CD4-positive, CD25-positive, alpha-beta regulatory T cell (primary cell): ENCODE measurements around the gene STK17B. TPM values are rescaled to one million over a fixed set of nuclear protein-coding genes. Genes with fewer than 3 reads are reported as not detected.

Source experiments
- ATAC-seq, 2 donors: fragments of 150-1000 bp; cut with Tn5 transposase; one replicate each; pipeline ENCODE4 v1.10.0; 2021; ENCODE audit warnings: low read depth in 2 of 2, moderate number of reproducible peaks in 2 of 2, moderate library complexity in 1 of 2
- DNase-seq, 3 donors: peaks; one replicate each; pipeline versions ENCODE4 v3.0.0 to v3.0.0-alpha.2; 2012 to 2022; ENCODE audit warnings: mixed read lengths in 1 of 3
- H3K27ac ChIP-seq: one replicate; pipeline ENCODE4 v1.7.0; 2013; ENCODE audit warnings: mild to moderate bottlenecking, low read length; ENCODE audit not compliant: insufficient read depth, poor library complexity, severe bottlenecking
- H3K27me3 ChIP-seq: one replicate; pipeline ENCODE4 v1.7.0; 2013; ENCODE audit warnings: low read length; ENCODE audit not compliant: control insufficient read depth, insufficient read depth
- H3K36me3 ChIP-seq: one replicate; pipeline ENCODE4 v1.7.0; 2013; ENCODE audit warnings: mild to moderate bottlenecking, low read length, moderate library complexity; ENCODE audit not compliant: control insufficient read depth, insufficient read depth
- H3K4me1 ChIP-seq: 2 replicates; pipeline ENCODE4 v1.7.0; 2013; ENCODE audit warnings: mild to moderate bottlenecking, low read length; ENCODE audit not compliant: insufficient read depth, control insufficient read depth, poor library complexity, severe bottlenecking
- H3K4me3 ChIP-seq: one replicate; pipeline ENCODE4 v1.7.0; 2013; ENCODE audit warnings: low read depth, mild to moderate bottlenecking, low read length, moderate library complexity
- H3K9me3 ChIP-seq, 2 experiments: 1 replicate in 1 of 2; 2 replicates in 1 of 2; pipeline ENCODE4 v1.7.0; 2013; ENCODE audit warnings: low read length in 2 of 2, mild to moderate bottlenecking in 1 of 2, moderate library complexity in 1 of 2; ENCODE audit not compliant: control insufficient read depth in 2 of 2
- H3K27ac Mint-ChIP-seq, 3 donors: one replicate each; pipeline ENCODE4 v1.8.0; 2020 to 2022; ENCODE audit warnings: mild to moderate bottlenecking in 3 of 3, mixed read lengths in 3 of 3, moderate library complexity in 2 of 3
- H3K27me3 Mint-ChIP-seq: one replicate; pipeline ENCODE4 v1.8.0; 2022; ENCODE audit warnings: mild to moderate bottlenecking, mixed read lengths
- H3K36me3 Mint-ChIP-seq: one replicate; pipeline ENCODE4 v1.8.0; 2020; ENCODE audit warnings: mixed read lengths
- H3K4me1 Mint-ChIP-seq, 4 donors: one replicate each; pipeline ENCODE4 v1.8.0; 2020 to 2022; ENCODE audit warnings: mixed read lengths in 4 of 4, mild to moderate bottlenecking in 1 of 4
- H3K4me3 Mint-ChIP-seq, 4 donors: one replicate each; pipeline ENCODE4 v1.8.0; 2020 to 2022; ENCODE audit warnings: mild to moderate bottlenecking in 4 of 4, mixed read lengths in 4 of 4, moderate library complexity in 3 of 4
- H3K9me3 Mint-ChIP-seq, 7 donors: one replicate each; pipeline ENCODE4 v1.8.0; 2020 to 2022; ENCODE audit warnings: mixed read lengths in 7 of 7, mild to moderate bottlenecking in 3 of 7, moderate library complexity in 2 of 7
- polyA plus RNA-seq, 4 donors: library from polyadenylated mRNA; unstranded; fragments of 300-500 nt; fragmentation: Illumina TruSeq; gene quantifications; one replicate each; pipeline ENCODE4 v1.2.3, GENCODE V29; 2021
- total RNA-seq: library from RNA; stranded (reverse); gene quantifications from one replicate; pipeline ENCODE4 v1.2.3, GENCODE V29; 2022

The STK17B gene
- total and polyA plus RNA-seq, 5 donors from 2014 or later: 97.1 to 542 (median 113) TPM

DNA sequence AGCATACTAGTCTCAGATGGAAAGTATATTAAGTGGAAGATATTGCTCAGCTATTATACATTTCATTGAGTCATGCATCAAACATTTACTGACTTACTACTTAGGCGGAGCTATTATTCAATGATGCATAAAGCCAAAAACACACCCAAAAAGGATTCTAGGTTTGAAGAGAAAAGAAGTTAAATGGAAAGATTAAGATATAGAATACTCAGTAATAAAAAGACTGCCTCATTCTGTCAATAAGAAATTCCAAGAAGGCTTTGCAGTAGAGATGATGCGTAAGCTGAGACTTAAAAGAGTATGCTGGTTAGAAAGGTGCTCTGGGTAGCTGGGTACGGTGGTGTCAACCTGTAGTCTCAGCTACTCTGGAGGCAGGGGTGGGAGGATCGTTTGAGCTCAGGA, 27.6 kb downstream of the STK17B start:
- ATAC-seq (peak; percentile 49 to 56), DNase-seq (peak in 1 of 3 donors; percentile 9)
- Histone ChIP-seq H3K27me3 (no peaks in the 10 kb centered on the region), H3K36me3 (peaks cover 93% of the 10 kb centered on the region), H3K27ac (peak overlapping the region; percentile 55), H3K9me3 (no peaks in the 10 kb centered on the region), H3K4me3 (peak overlapping the region; percentile 20), H3K4me1 (peaks cover 60% of the 10 kb centered on the region)
- peaks cover 42 to 85% (median 60%) of the 10 kb centered on the region in 4 donors for H3K4me1 Mint-ChIP-seq
- H3K27ac Mint-ChIP-seq: peak overlapping the region; percentile 65 to 86 (median 80)
- peak overlapping the region; percentile 36 to 84 (median 70) for H3K4me3 Mint-ChIP-seq
- no peaks in the 10 kb centered on the region for H3K27me3 Mint-ChIP-seq
- H3K9me3 Mint-ChIP-seq: peaks cover 0 to 2% (median 0%) of the 10 kb centered on the region in 7 donors
- H3K36me3 Mint-ChIP-seq: peaks cover 61% of the 10 kb centered on the region

GRCh38 chr2:196142825-196143224, 28.6 kb downstream of the STK17B start:
- DNase-seq (no peak), ATAC-seq (no peak)
- Mint-ChIP-seq H3K4me1 (peaks cover 42 to 88% (median 59%) of the 10 kb centered on the region in 4 donors), H3K9me3 (peaks cover 0 to 2% (median 0%) of the 10 kb centered on the region in 7 donors), H3K27ac (peak overlapping the region; percentile 26 to 86 (median 55)), H3K4me3 (peak overlapping the region; percentile 32 to 80 (median 40)), H3K27me3 (no peaks in the 10 kb centered on the region), H3K36me3 (peaks cover 64% of the 10 kb centered on the region)
- H3K27ac ChIP-seq: peak overlapping the region; percentile 55
- H3K4me1 ChIP-seq: peaks cover 51% of the 10 kb centered on the region
- H3K36me3 ChIP-seq: peaks cover 94% of the 10 kb centered on the region
- peak overlapping the region; percentile 2 for H3K4me3 ChIP-seq
- H3K27me3 ChIP-seq: no peaks in the 10 kb centered on the region
- no peaks in the 10 kb centered on the region for H3K9me3 ChIP-seq

GRCh38 chr2:196140213-196140612, 31.2 kb downstream of the STK17B start:
- ATAC-seq (no peak), DNase-seq (peak in 1 of 3 donors; percentile 8)
- peaks cover 93% of the 10 kb centered on the region for H3K36me3 ChIP-seq
- peaks cover 32 to 78% (median 48%) of the 10 kb centered on the region in 4 donors for H3K4me1 Mint-ChIP-seq
- no peak overlapping the region for H3K4me3 ChIP-seq
- H3K9me3 Mint-ChIP-seq: peaks cover 0 to 5% (median 0%) of the 10 kb centered on the region in 7 donors
- peak overlapping the region in 1 of 4 donors; percentile 20 for H3K4me3 Mint-ChIP-seq
- H3K9me3 ChIP-seq: peaks cover 0 to under 1% of the 10 kb centered on the region in 2 experiments
- H3K27me3 Mint-ChIP-seq: no peaks in the 10 kb centered on the region
- peak overlapping the region in 1 of 3 donors; percentile 81 for H3K27ac Mint-ChIP-seq
- no peaks in the 10 kb centered on the region for H3K27me3 ChIP-seq
- H3K4me1 ChIP-seq: peaks cover 30% of the 10 kb centered on the region
- H3K27ac ChIP-seq: peak overlapping the region; percentile 33
- peaks cover 65% of the 10 kb centered on the region for H3K36me3 Mint-ChIP-seq

GRCh38 chr2:196137271-196137670, 34.1 kb downstream of the STK17B start:
- peaks cover 64% of the 10 kb centered on the region for H3K36me3 Mint-ChIP-seq
- peak overlapping the region in 1 of 4 donors; percentile 61 for H3K4me3 Mint-ChIP-seq
- DNase-seq (no peak), ATAC-seq (no peak)
- H3K4me1 Mint-ChIP-seq: peaks cover 21 to 61% (median 35%) of the 10 kb centered on the region in 4 donors
- peaks cover 7 to 25% of the 10 kb centered on the region in 2 experiments for H3K9me3 ChIP-seq
- no peak overlapping the region for H3K4me3 ChIP-seq
- peaks cover 3% of the 10 kb centered on the region for H3K4me1 ChIP-seq
- no peaks in the 10 kb centered on the region for H3K27me3 ChIP-seq
- peaks cover 79% of the 10 kb centered on the region for H3K36me3 ChIP-seq
- peak overlapping the region in 2 of 3 donors; percentile 27 to 33 for H3K27ac Mint-ChIP-seq
- no peaks in the 10 kb centered on the region for H3K27me3 Mint-ChIP-seq
- no peak overlapping the region for H3K27ac ChIP-seq
- peaks cover 0 to 11% (median 2%) of the 10 kb centered on the region in 7 donors for H3K9me3 Mint-ChIP-seq

- Mint-ChIP-seq H3K27me3 (no peaks in the 10 kb centered on the region), H3K27ac (peak overlapping the region in 2 of 3 donors; percentile 34 to 56), H3K4me1 (peaks cover 24 to 62% (median 41%) of the 10 kb centered on the region in 4 donors), H3K9me3 (peaks cover 0 to 18% (median 8%) of the 10 kb centered on the region in 7 donors), H3K36me3 (peaks cover 64% of the 10 kb centered on the region), H3K4me3 (no peak overlapping the region)
- Histone ChIP-seq H3K4me1 (no peaks in the 10 kb centered on the region), H3K9me3 (peaks cover 14 to 37% of the 10 kb centered on the region in 2 experiments), H3K4me3 (no peak overlapping the region), H3K27ac (no peak overlapping the region), H3K27me3 (no peaks in the 10 kb centered on the region), H3K36me3 (peaks cover 69% of the 10 kb centered on the region)
- DNase-seq: peak in 1 of 3 donors; percentile 5
- peak in 1 of 2 donors; percentile 2 for ATAC-seq
Measured at GRCh38 chr2:196136151-196136550, 35.2 kb downstream of the STK17B start.

DNA sequence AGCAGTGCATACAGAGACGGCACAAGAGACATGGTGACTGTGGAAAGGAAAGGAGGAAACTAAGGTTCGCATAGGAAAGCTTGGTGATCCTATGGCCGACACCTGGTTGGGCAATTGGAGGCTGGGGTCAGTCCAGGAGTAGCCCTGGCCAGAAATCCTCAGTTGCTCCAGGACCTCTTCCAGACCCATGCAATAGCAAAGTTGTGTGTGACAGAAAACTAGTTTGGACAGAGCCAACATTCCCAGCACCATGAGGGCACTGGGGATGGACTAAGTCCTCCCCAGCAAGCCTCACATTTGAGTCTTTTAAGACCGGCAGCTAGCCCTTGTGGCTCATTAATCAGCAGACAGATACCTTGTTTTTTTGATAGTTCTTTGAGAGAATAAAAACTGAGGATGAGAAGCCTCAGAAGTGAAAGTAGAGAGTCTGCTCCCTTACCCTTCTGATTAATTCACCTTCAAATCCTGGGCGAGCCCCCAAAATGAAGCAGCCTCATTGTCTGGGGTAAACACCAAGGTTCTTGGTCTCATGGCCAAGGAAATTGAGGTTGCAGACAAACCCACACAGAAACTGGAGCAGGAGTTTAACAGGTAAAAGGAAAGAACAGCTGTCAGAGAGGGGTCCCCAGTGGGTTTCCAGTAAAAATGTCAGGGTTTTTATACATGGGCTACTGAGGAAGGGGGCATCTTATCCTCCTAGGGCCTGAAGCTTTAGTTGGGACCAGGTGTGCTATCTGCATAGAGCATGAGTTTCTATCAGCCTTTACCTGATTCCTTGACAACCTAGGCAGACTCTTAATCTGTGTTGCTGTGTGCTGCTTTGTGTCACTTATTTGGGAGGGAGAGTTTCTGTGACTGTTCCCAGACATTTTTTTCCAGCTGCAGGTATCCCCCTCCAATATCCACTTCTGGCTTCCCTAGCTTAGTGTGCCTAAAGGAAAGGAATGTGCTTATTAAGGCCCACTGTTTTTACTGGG, 39.1 kb downstream of the STK17B start:
- H3K4me1 Mint-ChIP-seq: peaks cover 12 to 32% (median 27%) of the 10 kb centered on the region in 4 donors
- no peaks in the 10 kb centered on the region for H3K4me1 ChIP-seq
- no peaks in the 10 kb centered on the region for H3K27me3 ChIP-seq
- H3K9me3 ChIP-seq: peaks cover 42 to 72% of the 10 kb centered on the region in 2 experiments
- H3K4me3 Mint-ChIP-seq: peak overlapping the region in 3 of 4 donors; percentile 34 to 70 (median 61)
- peaks cover 1% of the 10 kb centered on the region for H3K27me3 Mint-ChIP-seq
- peaks cover 0 to 50% (median 16%) of the 10 kb centered on the region in 7 donors for H3K9me3 Mint-ChIP-seq
- H3K36me3 Mint-ChIP-seq: peaks cover 41% of the 10 kb centered on the region
- H3K27ac ChIP-seq: peak overlapping the region; percentile 42
- peak; percentile 20 to 35 for ATAC-seq
- peaks cover 30% of the 10 kb centered on the region for H3K36me3 ChIP-seq
- H3K4me3 ChIP-seq: peak overlapping the region; percentile 42
- DNase-seq: peak in 2 of 3 donors; percentile 44 to 66
- H3K27ac Mint-ChIP-seq: peak overlapping the region; percentile 85 to 93 (median 86)

GRCh38 chr2:196131384-196131937, 39.9 kb downstream of the STK17B start:
- H3K27me3 ChIP-seq: no peaks in the 10 kb centered on the region
- ATAC-seq (peak; percentile 13 to 15), DNase-seq (peak; percentile 32 to 79 (median 46))
- Mint-ChIP-seq H3K9me3 (peaks cover 0 to 50% (median 16%) of the 10 kb centered on the region in 7 donors), H3K27ac (peak overlapping the region; percentile 79 to 86 (median 85)), H3K4me3 (peak overlapping the region in 1 of 4 donors; percentile 34), H3K36me3 (peaks cover 34% of the 10 kb centered on the region), H3K27me3 (peaks cover 5% of the 10 kb centered on the region), H3K4me1 (peaks cover 12 to 26% (median 20%) of the 10 kb centered on the region in 4 donors)
- H3K36me3 ChIP-seq: peaks cover 22% of the 10 kb centered on the region
- H3K27ac ChIP-seq: peak overlapping the region; percentile 42
- no peaks in the 10 kb centered on the region for H3K4me1 ChIP-seq
- H3K4me3 ChIP-seq: peak overlapping the region; percentile 42
- peaks cover 44 to 72% of the 10 kb centered on the region in 2 experiments for H3K9me3 ChIP-seq
